ENCODE data around the gene LAT.

GRCh38 chr16:28989363-28989762 lies 4.5 kb downstream of the LAT start:
- no peak for TF ChIP-seq CTCF (IDR thresholded peaks at IDR 0.05; ENCODE audit: poor library complexity, severe bottlenecking)
- TF ChIP-seq REST (IDR thresholded peaks at IDR 0.05; ENCODE audit: borderline replicate concordance): no peak
- no peak for TF ChIP-seq EZH2 (IDR thresholded peaks at IDR 0.05; ENCODE audit: borderline replicate concordance, insufficient read depth, low read length, poor library complexity, severe bottlenecking)
- TF ChIP-seq MXI1 (conservative IDR thresholded peaks at IDR 0.05; ENCODE audit: poor library complexity, severe bottlenecking): no peak
- TF ChIP-seq POLR2AphosphoS5 (IDR thresholded peaks at IDR 0.05): no peak
- no peak for TF ChIP-seq TAF1 (IDR thresholded peaks at IDR 0.05; ENCODE audit: low read depth)
- no peak for TF ChIP-seq SMC3 (conservative IDR thresholded peaks at IDR 0.05; ENCODE audit: poor library complexity)
- TF ChIP-seq EP300 (conservative IDR thresholded peaks at IDR 0.05; ENCODE audit: poor library complexity, severe bottlenecking): no peak

Data from neural cell (in vitro differentiated cells).